ENCODE measurements around the gene WDR38.
A peak's percentile ranks its signal among the peaks of the same experiment; 100 is the strongest.

WDR38 gene

GRCh38 chr9:124852829-124853531 is at the start of gene WDR38:
Gene WDR38, plus strand, starts transcription at chr9:124853460. Its CDS starts 72 bp downstream, at chr9:124853532.
- peak; percentile 79 for DNase-seq (ENCODE audit: low read depth)

- DNase-seq (ENCODE audit: low read depth) = no peak
Measured at GRCh38 chr9:124803911-124804310, 49.3 kb upstream of the WDR38 start.

GRCh38 chr9:124805186-124805585 is 48.1 kb upstream of the WDR38 start:
- DNase-seq (ENCODE audit: low read depth) = no peak

- DNase-seq (ENCODE audit: low read depth) = no peak
Measured at GRCh38 chr9:124808246-124808956, 44.9 kb upstream of the WDR38 start.

GRCh38 chr9:124809211-124809610 is 44.0 kb upstream of the WDR38 start:
- no peak for DNase-seq (ENCODE audit: low read depth)

- DNase-seq (ENCODE audit: low read depth) = no peak
Measured at GRCh38 chr9:124809741-124810500, 43.3 kb upstream of the WDR38 start.

- DNase-seq (ENCODE audit: low read depth) = no peak
Measured at GRCh38 chr9:124810663-124811355, 42.5 kb upstream of the WDR38 start.

GRCh38 chr9:124812441-124812876 is 40.8 kb upstream of the WDR38 start:
- no peak for DNase-seq (ENCODE audit: low read depth)

GRCh38 chr9:124813041-124813440 is 40.2 kb upstream of the WDR38 start:
- DNase-seq (ENCODE audit: low read depth) = no peak

- no peak for DNase-seq (ENCODE audit: low read depth)
Measured at GRCh38 chr9:124813501-124814163, 39.6 kb upstream of the WDR38 start.

- no peak for DNase-seq (ENCODE audit: low read depth)
Measured at GRCh38 chr9:124814164-124814535, 39.1 kb upstream of the WDR38 start.

GRCh38 chr9:124815601-124816000 is 37.7 kb upstream of the WDR38 start:
- DNase-seq (ENCODE audit: low read depth) = no peak

- no peak for DNase-seq (ENCODE audit: low read depth)
Measured at GRCh38 chr9:124818431-124819281, 34.6 kb upstream of the WDR38 start.

- DNase-seq (ENCODE audit: low read depth) = no peak
Measured at GRCh38 chr9:124820698-124821623, 32.3 kb upstream of the WDR38 start.

GRCh38 chr9:124828489-124829333 is 24.5 kb upstream of the WDR38 start:
- DNase-seq (ENCODE audit: low read depth) = no peak

- DNase-seq (ENCODE audit: low read depth) = no peak
Measured at GRCh38 chr9:124829334-124829669, 24.0 kb upstream of the WDR38 start.

- DNase-seq (ENCODE audit: low read depth) = no peak
Measured at GRCh38 chr9:124830593-124830992, 22.7 kb upstream of the WDR38 start.

GRCh38 chr9:124831642-124832364 is 21.5 kb upstream of the WDR38 start:
- DNase-seq (ENCODE audit: low read depth) = no peak
